Natural killer cell (primary cell): ENCODE results near the gene UBAP1L. TPM values are rescaled to one million over a fixed set of nuclear protein-coding genes. Genes with fewer than 3 reads are reported as not detected.

Experiments
- ATAC-seq, 3 donors: fragments of 150-1000 bp in 2 of 3; fragments of 200-7000 bp in 1 of 3; cut with Tn5 transposase; 1 replicate in 1 of 3; 2 replicates in 2 of 3; pipeline ENCODE4 v1.10.0; 2021; ENCODE audit warnings: mild to moderate bottlenecking in 2 of 3, moderate library complexity in 2 of 3
- DNase-seq, 2 donors: peaks; one replicate each; pipeline versions ENCODE4 v3.0.0 to v3.0.0-alpha.2; 2013 to 2021; ENCODE audit warnings: mixed read lengths in 1 of 2
- H3K27ac ChIP-seq: one replicate; pipeline ENCODE4 v1.5.1; 2013; ENCODE audit warnings: mild to moderate bottlenecking, low read length
- H3K27me3 ChIP-seq: one replicate; pipeline ENCODE4 v1.6.1; 2013; ENCODE audit warnings: low read length; ENCODE audit not compliant: control insufficient read depth, insufficient read depth
- H3K36me3 ChIP-seq: one replicate; pipeline ENCODE4 v1.6.1; 2013; ENCODE audit warnings: low read length; ENCODE audit not compliant: control insufficient read depth, insufficient read depth
- H3K4me1 ChIP-seq: one replicate; pipeline ENCODE4 v1.6.1; 2013; ENCODE audit warnings: low read length; ENCODE audit not compliant: control insufficient read depth, insufficient read depth
- H3K4me3 ChIP-seq: one replicate; pipeline ENCODE4 v1.5.1; 2013; ENCODE audit warnings: low read length
- H3K9me3 ChIP-seq: one replicate; pipeline ENCODE4 v1.6.1; 2013; ENCODE audit warnings: low read length; ENCODE audit not compliant: control insufficient read depth, insufficient read depth
- H3K27ac Mint-ChIP-seq, 2 donors: one replicate each; pipeline ENCODE4 v1.8.0; 2022; ENCODE audit warnings: mild to moderate bottlenecking in 2 of 2, mixed read lengths in 2 of 2, moderate library complexity in 1 of 2
- H3K27me3 Mint-ChIP-seq, 2 donors: one replicate each; pipeline ENCODE4 v1.8.0; 2022; ENCODE audit warnings: low read depth in 2 of 2, mixed read lengths in 2 of 2
- H3K36me3 Mint-ChIP-seq: one replicate; pipeline ENCODE4 v1.8.0; 2022; ENCODE audit warnings: mixed read lengths
- H3K4me1 Mint-ChIP-seq, 2 donors: one replicate each; pipeline ENCODE4 v1.8.0; 2022; ENCODE audit warnings: mixed read lengths in 2 of 2
- H3K4me3 Mint-ChIP-seq: one replicate; pipeline ENCODE4 v1.8.0; 2022; ENCODE audit warnings: mild to moderate bottlenecking, moderate library complexity, mixed read lengths
- H3K9me3 Mint-ChIP-seq, 2 donors: one replicate each; pipeline ENCODE4 v1.8.0; 2022; ENCODE audit warnings: mixed read lengths in 2 of 2
- WGBS: methylation state at CpG from one replicate; pipeline ENCODE4 v1.1.7; 2013; ENCODE audit warnings: missing lambda C conversion rate; ENCODE audit not compliant: insufficient coverage; 5-methylcytosine and 5-hydroxymethylcytosine counted together
- intact Hi-C: fragments of 100-400 bp; cut with micrococcal nuclease; formaldehyde crosslinking; loops from one replicate; pipeline ENCODE4 v1.14.2; 2022
- total RNA-seq, 4 donors: library from RNA; stranded (reverse); fragments of 120-200 nt in 1 of 4; gene quantifications; one replicate each; pipeline versions ENCODE4 v1.2.3 to v1.2.4, GENCODE V29; 2013 to 2022
- TF ChIP-seq, protein P1 (sequence below): fragments of 200-600 bp; IDR thresholded peaks from one replicate; pipeline ENCODE4 v1.8.0; 2022; ENCODE audit warnings: antibody characterized with exemption

Gene UBAP1L
- total RNA-seq, 3 donors from 2014 or later (not counting 1 experiment from before 2014, with no cell fraction given): 4.3 to 8.0 (median 7.5) TPM

GRCh38 chr15:65058394-65059368, 56.3 kb downstream of the UBAP1L start:
- no peaks in the 10 kb centered on the region for H3K36me3 ChIP-seq
- H3K4me1 ChIP-seq: no peaks in the 10 kb centered on the region
- no peak overlapping the region for H3K4me3 Mint-ChIP-seq
- WGBS: 86% methylated on average over 10 of the region's 16 CpGs
- H3K9me3 Mint-ChIP-seq: no peaks in the 10 kb centered on the region
- H3K9me3 ChIP-seq: no peaks in the 10 kb centered on the region
- TF ChIP-seq, protein P1, sequence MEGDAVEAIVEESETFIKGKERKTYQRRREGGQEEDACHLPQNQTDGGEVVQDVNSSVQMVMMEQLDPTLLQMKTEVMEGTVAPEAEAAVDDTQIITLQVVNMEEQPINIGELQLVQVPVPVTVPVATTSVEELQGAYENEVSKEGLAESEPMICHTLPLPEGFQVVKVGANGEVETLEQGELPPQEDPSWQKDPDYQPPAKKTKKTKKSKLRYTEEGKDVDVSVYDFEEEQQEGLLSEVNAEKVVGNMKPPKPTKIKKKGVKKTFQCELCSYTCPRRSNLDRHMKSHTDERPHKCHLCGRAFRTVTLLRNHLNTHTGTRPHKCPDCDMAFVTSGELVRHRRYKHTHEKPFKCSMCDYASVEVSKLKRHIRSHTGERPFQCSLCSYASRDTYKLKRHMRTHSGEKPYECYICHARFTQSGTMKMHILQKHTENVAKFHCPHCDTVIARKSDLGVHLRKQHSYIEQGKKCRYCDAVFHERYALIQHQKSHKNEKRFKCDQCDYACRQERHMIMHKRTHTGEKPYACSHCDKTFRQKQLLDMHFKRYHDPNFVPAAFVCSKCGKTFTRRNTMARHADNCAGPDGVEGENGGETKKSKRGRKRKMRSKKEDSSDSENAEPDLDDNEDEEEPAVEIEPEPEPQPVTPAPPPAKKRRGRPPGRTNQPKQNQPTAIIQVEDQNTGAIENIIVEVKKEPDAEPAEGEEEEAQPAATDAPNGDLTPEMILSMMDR: no peak
- peaks cover 3 to 7% of the 10 kb centered on the region in 2 donors for H3K27me3 Mint-ChIP-seq
- no peaks in the 10 kb centered on the region for H3K4me1 Mint-ChIP-seq
- no peak overlapping the region for H3K27ac Mint-ChIP-seq
- no peak overlapping the region for H3K27ac ChIP-seq
- no peak overlapping the region for H3K4me3 ChIP-seq
- intact Hi-C loops: no loop called here
- H3K27me3 ChIP-seq: no peaks in the 10 kb centered on the region
- ATAC-seq (no peak), DNase-seq (no peak)
- no peaks in the 10 kb centered on the region for H3K36me3 Mint-ChIP-seq

DNA sequence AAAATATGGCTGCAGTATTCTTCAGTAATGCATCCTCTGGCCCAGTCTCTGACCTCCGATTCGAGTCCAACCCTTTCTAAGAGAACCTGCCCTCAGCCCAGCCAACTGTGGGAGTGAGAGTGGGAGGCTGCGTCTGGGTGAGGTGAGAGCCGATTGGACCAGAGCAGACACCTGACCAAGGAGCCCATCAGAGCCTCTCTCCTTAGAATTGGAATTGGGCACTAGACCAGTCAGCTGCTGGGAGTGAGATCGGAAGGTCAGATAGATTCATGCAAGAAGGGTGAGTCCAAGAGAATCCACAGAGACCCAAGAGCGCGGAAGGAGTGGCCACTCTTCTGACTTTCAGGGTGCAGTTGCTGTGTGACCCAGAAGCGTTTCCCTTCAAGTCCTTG, 57.5 kb downstream of the UBAP1L start:
- ATAC-seq (no peak), DNase-seq (no peak)
- no peaks in the 10 kb centered on the region for H3K4me1 ChIP-seq
- no peaks in the 10 kb centered on the region for H3K36me3 Mint-ChIP-seq
- WGBS: 91% methylated on average over 8 of the region's 8 CpGs
- TF ChIP-seq, protein P1: no peak
- no peaks in the 10 kb centered on the region for H3K27me3 Mint-ChIP-seq
- H3K4me3 ChIP-seq: no peak overlapping the region
- no peaks in the 10 kb centered on the region for H3K36me3 ChIP-seq
- H3K27ac ChIP-seq: no peak overlapping the region
- H3K27ac Mint-ChIP-seq: no peak overlapping the region
- H3K4me1 Mint-ChIP-seq: no peaks in the 10 kb centered on the region
- intact Hi-C loops: no loop called here
- no peaks in the 10 kb centered on the region for H3K9me3 Mint-ChIP-seq
- H3K4me3 Mint-ChIP-seq: no peak overlapping the region
- H3K9me3 ChIP-seq: no peaks in the 10 kb centered on the region
- H3K27me3 ChIP-seq: no peaks in the 10 kb centered on the region

DNA sequence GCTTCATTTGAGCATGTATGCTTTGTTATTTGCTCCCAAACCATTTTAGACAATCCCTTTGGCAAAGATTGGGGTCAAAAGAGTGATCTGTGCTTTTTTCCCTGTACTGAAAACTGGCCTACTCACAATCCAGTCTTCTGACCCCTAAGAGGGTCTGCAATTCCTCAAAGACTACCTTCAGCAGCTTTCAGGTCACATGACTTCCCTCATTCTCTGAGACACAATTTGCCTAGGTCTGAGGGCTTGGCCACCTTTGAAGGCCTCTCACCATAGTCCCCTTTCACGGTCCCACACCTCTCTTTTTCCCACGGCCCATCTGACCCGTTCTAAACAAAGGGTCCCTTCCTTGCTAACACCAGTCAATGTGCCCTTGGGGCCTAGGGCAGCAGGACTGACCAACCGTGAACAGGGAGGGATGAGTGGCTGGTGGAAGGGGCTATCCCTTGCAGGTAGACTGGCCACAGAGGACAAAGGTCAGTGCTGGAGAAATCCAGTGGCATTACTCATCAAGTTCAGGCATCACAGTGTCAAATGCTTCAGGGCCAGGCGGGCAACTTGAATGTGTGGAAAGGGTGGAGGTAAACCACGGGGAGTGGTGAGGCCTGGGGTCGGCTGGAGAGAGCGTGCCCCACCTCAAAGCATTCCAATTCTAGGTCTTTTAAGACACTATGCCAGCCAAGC, 58.0 kb downstream of the UBAP1L start:
- H3K27me3 Mint-ChIP-seq: no peaks in the 10 kb centered on the region
- no peaks in the 10 kb centered on the region for H3K36me3 Mint-ChIP-seq
- H3K4me3 ChIP-seq: no peak overlapping the region
- H3K9me3 ChIP-seq: no peaks in the 10 kb centered on the region
- no peak for ATAC-seq
- no peak overlapping the region for H3K27ac Mint-ChIP-seq
- TF ChIP-seq, protein P1: no peak
- no peaks in the 10 kb centered on the region for H3K4me1 ChIP-seq
- no peaks in the 10 kb centered on the region for H3K36me3 ChIP-seq
- 63% methylated on average over 8 of the region's 8 CpGs for WGBS
- no peak overlapping the region for H3K27ac ChIP-seq
- H3K27me3 ChIP-seq: no peaks in the 10 kb centered on the region
- H3K9me3 Mint-ChIP-seq: no peaks in the 10 kb centered on the region
- no peak overlapping the region for H3K4me3 Mint-ChIP-seq
- H3K4me1 Mint-ChIP-seq: no peaks in the 10 kb centered on the region
- intact Hi-C loops: no loop called here
- no peak for DNase-seq
